GM19099 (cell line): ENCODE data around the gene NCOA1.

Source experiments
- POLR2A ChIP-seq: IDR thresholded peaks from 3 replicates; pipeline ENCODE4 v1.6.1; 2011; ENCODE audit warnings: low read depth; ENCODE audit not compliant: insufficient read length; ENCODE audit errors: extremely low read depth

NCOA1 gene

DNA sequence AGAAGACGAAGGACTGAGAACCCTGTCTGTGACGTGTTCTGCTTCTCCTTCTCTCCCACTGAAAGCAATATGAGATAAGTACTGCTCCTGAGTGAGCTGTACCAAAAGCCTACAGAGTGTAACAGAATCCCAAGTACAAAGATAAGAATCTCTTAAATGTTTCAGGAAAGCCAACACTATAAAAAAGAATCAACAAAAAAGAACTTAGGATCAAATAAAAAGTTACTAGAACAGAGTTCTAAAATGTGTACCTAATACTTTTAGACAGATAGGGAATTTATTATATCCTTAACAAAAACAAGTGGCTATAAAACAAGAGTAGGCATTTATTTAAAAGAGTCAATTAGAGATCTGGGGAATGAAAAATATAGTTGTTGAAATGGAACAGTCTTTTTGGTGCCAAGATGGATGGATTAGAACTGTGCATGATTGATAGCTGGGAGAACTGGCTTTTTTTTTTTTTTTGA is 49.0 kb downstream of the NCOA1 start:
- TF ChIP-seq POLR2A: no peak

DNA sequence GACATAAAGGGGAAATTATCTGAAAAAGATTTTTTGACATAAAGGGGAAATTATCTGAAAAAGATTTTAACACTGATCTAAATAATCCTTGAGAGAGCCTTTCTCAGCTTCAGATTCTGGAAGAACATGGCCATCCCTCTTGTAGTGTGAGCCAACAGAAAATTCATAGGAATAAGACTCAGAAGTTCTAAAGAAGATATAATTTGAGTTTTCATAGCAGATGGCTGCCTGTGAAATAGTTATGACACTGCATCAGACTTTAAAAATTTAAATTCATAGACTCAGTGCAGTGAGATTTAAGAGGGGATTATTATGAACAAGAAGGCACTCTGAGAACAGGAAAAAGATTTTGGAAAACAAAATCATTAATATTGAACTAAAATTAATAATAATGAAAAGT is 50.6 kb downstream of the NCOA1 start:
- no peak for TF ChIP-seq POLR2A

GRCh38 chr2:24542269-24542872 is 51.3 kb downstream of the NCOA1 start:
- no peak for TF ChIP-seq POLR2A

- TF ChIP-seq POLR2A: no peak
Measured at GRCh38 chr2:24543252-24543651, 52.2 kb downstream of the NCOA1 start.

- TF ChIP-seq POLR2A: no peak
Measured at GRCh38 chr2:24544456-24545115, 53.5 kb downstream of the NCOA1 start.

GRCh38 chr2:24546669-24547068 is 55.6 kb downstream of the NCOA1 start:
- TF ChIP-seq POLR2A: no peak

DNA sequence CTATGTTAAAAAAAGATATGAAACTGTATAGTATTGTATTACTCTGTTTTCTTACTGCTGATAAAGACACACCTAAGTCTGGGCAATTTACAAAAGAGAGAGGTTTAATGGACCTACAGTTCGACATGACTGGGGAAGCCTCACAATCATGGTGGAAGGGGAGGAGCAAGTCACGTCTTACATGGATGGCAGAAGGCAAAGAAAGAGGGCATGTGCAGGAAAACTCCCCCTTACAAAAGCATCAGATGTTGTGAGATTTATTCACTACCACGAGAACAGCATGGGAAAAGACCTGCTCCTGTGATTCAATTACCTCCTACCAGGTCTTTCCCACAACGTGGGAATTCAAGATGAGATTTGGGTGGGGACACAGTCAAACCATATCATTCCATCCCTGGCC is 57.0 kb downstream of the NCOA1 start:
- no peak for TF ChIP-seq POLR2A

DNA sequence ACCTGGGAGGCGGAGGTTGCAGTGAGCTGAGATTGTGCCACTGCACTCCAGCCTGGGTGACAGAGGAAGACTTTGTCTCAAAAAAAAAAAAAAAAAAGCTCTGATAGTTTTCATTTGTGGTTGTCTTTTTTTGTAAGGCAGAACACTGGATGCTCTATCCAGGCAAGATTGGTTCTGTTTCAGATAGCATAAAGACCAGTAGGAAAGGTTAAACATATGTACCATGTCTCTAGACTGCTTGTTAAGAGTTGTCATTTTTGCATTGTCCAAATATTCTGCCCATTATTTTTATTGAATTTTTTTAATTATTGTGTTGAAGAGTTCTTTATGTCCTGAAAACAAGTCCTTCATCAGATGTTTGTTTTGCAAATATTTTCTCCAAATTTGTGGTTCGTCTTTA is 60.0 kb downstream of the NCOA1 start:
- TF ChIP-seq POLR2A: no peak

DNA sequence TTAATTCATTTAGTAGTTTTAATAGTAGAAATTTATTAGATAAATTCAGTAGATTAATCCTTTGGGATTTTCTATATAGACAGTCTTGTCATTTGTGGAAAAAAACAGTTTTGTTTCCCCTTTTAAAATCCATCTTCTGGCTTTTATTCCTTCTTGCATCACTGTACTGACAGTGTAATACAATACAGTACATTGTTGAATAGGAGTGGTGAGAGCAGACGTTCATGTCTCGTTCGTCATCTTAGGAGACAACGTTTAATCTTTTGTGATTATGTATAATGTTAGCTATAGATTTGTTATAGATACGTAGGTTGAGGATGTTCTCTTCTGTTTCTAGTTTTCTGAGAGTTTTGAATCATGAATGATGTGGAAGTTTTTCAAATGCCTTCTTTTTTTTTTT is 61.8 kb downstream of the NCOA1 start:
- TF ChIP-seq POLR2A: no peak

DNA sequence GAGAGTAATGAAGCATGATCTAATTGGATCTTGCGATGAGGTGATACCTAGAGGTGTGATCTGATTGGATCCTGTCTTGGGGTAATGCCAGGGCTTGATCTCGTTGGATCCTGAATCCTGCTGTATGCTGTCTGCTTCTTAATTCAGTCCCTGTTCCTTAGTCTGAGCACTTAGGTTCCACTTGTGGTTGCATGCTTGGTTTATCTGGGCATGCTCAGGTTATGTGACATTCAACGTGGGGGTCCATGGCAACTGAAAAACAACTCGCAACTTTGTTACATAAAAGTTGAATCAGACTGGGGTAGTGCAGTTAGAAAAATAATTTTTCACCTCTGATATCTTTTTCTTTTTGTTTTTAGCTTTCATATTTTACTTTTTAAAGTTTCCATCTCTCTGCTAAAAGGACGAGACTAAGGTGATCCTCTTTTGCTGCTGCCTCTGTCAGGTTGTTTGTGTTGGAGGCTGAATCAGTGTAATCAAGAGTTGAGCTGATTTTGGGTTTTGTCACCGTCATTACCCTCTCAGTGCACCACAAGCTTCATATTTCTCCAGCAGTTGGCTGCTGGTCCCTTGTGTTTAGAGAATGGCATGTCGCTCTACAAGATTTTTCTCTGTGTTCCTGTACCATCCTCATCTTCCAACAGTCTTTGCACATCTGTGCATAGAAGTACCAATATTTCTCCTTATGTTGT is 67.9 kb downstream of the NCOA1 start:
- no peak for TF ChIP-seq POLR2A

GRCh38 chr2:24559473-24560113 is 68.5 kb downstream of the NCOA1 start:
- no peak for TF ChIP-seq POLR2A

DNA sequence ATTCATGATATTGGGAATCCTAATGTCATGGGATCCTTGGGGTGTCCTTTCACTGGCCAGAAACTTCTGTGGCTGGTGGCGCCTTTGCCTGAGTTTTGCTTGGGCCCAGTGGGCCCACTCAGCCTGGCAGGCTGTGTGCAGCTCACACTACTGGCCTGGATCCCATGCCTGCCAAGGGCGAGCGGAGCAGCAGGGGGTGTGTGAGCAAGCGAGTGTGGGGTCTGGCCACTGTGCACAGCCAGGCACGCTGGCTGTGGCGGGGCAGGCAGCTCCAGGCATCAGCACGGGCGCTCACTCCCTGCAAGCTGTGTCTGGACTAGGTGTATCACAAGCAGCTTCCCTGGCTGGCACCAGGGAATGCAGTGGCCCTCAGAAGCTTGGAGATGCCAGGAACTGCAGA is 74.5 kb downstream of the NCOA1 start:
- TF ChIP-seq POLR2A: no peak

- no peak for TF ChIP-seq POLR2A
Measured at GRCh38 chr2:24566209-24566608, 75.2 kb downstream of the NCOA1 start.

DNA sequence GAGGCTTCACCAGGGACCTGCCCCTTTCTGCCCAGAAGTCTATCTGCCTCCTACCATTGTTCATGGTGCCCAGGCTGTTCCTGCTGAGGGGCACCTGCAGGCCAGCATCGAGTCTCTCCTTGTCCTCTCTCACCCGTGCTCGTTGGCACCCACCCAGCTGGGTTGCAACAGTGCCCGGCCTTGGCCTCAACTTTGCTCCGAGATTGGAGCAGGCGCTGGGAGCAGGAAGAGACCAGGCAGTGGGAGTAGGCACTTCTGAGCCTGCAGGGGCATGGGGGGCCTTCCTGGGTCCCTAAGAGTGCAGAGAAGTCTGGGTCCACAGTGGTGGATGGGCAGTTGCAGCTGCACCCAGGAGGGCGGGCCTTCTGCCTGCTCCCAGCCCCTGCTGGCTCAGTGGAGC is 75.6 kb downstream of the NCOA1 start:
- TF ChIP-seq POLR2A: no peak

- TF ChIP-seq POLR2A: no peak
Measured at GRCh38 chr2:24568551-24568950, 77.5 kb downstream of the NCOA1 start.

DNA sequence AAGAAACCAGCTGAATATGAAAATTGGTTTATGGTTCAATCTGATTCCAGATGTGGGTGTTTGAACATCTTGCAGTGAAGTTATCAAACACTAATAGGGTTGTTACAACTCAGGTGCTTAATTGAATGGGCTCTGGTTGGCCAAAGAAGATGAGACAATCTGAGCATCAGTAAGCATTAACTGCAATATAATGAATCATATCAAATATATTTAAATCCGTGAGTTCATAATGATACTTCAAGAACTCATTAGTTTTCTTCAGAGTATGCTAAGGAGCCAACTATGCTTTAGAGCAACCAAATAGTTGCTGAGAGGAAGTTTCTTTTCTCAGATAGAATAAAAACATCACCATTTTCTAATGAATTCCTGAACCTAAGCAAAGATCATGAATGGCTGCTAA is 79.2 kb downstream of the NCOA1 start:
- TF ChIP-seq POLR2A: no peak
